GM10266 (cell line): ENCODE measurements around the gene PLPPR4.

ENCODE experiments used
- DNase-seq: peaks from one replicate; pipeline ENCODE4 v3.0.0; 2012; ENCODE audit errors: extremely low spot score
- TF ChIP-seq, protein P1 (sequence below): IDR thresholded peaks from 2 replicates; pipeline ENCODE4 v1.5.1; 2012; ENCODE audit warnings: mild to moderate bottlenecking, low read depth; ENCODE audit not compliant: control insufficient read depth, insufficient read depth; ENCODE audit errors: missing control alignments

PLPPR4 gene

DNA sequence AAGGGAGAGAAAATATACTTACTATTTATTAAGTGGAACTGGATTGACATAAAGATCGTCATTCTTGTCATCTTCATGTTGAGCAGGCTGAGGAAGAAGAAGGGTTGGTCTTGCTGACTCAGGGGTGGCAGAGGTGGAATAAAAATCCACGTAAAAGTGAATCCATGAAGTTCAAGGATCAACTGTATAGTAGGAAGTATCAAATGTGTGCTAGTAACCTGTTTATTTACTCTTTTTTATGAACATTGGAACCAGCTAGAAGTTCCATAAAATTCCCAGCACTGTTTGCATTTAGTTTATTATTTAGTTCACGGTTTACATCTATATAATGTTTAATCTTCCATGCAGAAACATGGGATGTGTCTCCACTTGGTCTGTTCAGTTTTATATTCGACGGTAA, 70.7 kb downstream of the PLPPR4 start:
- DNase-seq: no peak
- TF ChIP-seq, protein P1, sequence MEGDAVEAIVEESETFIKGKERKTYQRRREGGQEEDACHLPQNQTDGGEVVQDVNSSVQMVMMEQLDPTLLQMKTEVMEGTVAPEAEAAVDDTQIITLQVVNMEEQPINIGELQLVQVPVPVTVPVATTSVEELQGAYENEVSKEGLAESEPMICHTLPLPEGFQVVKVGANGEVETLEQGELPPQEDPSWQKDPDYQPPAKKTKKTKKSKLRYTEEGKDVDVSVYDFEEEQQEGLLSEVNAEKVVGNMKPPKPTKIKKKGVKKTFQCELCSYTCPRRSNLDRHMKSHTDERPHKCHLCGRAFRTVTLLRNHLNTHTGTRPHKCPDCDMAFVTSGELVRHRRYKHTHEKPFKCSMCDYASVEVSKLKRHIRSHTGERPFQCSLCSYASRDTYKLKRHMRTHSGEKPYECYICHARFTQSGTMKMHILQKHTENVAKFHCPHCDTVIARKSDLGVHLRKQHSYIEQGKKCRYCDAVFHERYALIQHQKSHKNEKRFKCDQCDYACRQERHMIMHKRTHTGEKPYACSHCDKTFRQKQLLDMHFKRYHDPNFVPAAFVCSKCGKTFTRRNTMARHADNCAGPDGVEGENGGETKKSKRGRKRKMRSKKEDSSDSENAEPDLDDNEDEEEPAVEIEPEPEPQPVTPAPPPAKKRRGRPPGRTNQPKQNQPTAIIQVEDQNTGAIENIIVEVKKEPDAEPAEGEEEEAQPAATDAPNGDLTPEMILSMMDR: no peak

- TF ChIP-seq, protein P1: no peak
- DNase-seq: no peak
Measured at GRCh38 chr1:99347041-99347684, 82.9 kb downstream of the PLPPR4 start.

GRCh38 chr1:99348397-99349132, 84.3 kb downstream of the PLPPR4 start:
- DNase-seq: no peak
- TF ChIP-seq, protein P1: no peak

GRCh38 chr1:99352821-99353220, 88.5 kb downstream of the PLPPR4 start:
- no peak for DNase-seq
- TF ChIP-seq, protein P1: no peak

GRCh38 chr1:99358770-99359169, 94.5 kb downstream of the PLPPR4 start:
- no peak for DNase-seq
- TF ChIP-seq, protein P1: no peak
